Fibroblast of skin of scalp (primary cell): ENCODE results near the gene ZNF717. TPM values are rescaled to one million over a fixed set of nuclear protein-coding genes. Genes with fewer than 3 reads are reported as not detected.
"Not testable (repeated sequence)": the region's sequence is repeated elsewhere in the genome, so short reads cannot be mapped to it uniquely, and the experiment has no call there.

Experiments used
- DNase-seq: peaks from one replicate; pipeline ENCODE4 v3.0.0-alpha.2; 2013
- polyA plus RNA-seq, 2 experiments: library from polyadenylated mRNA; unstranded; fragments of 120-200 nt; gene quantifications; one replicate each; pipeline ENCODE4 v1.2.1, GENCODE V29; 2013; ENCODE audit not compliant: insufficient read length in 2 of 2

ZNF717 gene
- polyA plus RNA-seq (2013, experiment 1 of 2; ENCODE audit: insufficient read length), result 4.5 TPM
- 5.9 TPM for polyA plus RNA-seq (2013, experiment 2 of 2; ENCODE audit: insufficient read length)

DNA sequence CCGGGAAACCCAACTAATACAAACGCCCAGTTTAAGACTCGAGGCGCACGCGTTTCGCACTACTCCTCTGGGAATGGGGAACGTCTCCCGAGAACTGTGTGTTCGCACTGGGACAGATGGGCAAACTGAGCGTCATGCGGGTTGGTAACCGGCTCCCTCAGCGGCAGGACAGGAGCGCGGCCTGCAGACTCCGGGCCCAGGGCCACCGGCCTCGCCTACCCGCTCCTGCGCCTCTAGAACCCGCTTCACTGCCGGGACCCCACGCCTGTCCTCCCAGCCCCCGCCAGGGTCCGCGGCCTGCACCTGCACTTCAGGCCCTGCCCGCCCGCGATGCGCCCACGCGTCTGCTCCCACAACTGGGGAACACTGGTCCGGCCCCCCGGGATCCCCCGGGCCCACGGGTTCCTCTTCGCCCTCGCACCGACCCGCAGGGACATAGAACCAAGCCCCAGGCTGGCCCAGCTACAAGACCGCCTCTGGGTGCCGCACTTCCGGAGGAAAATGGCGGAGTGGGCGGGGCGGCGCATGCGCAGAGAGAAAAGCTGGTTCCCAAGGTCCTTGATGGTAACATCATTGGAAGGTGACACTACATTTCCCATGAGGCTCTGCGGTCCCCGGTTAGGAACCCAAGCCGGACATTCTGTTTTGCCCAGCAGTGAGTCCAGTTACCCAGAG, at the start of gene ZNF717:
Gene ZNF717, minus strand, starts transcription at position 469 of the 675 bp plus-strand sequence. CDS start 2,187 bp downstream, outside the sequence.
- DNase-seq, result peak; percentile 88

DNA sequence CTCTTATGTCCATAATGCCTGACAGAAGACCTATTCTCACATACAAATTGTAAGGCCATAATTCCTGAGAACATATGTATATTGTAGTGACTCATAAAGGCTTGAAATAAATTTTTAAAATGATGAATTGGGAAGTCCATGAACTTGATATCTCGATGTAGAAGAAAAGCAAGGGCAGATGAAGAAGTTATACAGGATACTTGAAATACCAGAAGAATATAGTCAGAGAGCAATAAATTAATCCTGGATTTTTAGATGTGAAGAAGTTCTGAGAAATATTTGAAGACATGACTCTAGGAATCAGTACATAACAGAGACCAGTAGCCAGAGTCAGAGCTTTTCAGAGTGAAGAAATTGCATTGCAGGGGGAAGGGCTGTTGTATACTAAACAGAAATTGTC, 45.7 kb upstream of the ZNF717 start:
- peak; percentile 40 for DNase-seq

DNA sequence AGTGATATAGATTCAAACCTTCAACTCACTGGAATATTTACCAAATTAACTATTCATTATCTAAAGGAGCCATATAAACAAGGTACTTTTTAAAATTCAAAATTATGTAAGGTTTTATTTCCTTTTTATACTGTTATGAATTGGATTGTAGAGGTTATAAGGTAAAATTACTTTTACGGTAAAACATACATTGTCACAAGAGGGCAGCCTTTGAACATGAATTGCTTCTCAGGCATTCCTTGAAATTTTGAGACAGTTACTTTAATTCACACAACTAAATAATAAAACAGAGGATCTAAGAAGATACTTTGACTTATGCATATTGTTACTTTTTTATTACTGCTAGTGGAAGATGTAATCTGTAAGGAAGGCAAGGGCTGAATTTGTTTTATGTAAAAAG, 32.7 kb upstream of the ZNF717 start:
- peak; percentile 30 for DNase-seq

DNA sequence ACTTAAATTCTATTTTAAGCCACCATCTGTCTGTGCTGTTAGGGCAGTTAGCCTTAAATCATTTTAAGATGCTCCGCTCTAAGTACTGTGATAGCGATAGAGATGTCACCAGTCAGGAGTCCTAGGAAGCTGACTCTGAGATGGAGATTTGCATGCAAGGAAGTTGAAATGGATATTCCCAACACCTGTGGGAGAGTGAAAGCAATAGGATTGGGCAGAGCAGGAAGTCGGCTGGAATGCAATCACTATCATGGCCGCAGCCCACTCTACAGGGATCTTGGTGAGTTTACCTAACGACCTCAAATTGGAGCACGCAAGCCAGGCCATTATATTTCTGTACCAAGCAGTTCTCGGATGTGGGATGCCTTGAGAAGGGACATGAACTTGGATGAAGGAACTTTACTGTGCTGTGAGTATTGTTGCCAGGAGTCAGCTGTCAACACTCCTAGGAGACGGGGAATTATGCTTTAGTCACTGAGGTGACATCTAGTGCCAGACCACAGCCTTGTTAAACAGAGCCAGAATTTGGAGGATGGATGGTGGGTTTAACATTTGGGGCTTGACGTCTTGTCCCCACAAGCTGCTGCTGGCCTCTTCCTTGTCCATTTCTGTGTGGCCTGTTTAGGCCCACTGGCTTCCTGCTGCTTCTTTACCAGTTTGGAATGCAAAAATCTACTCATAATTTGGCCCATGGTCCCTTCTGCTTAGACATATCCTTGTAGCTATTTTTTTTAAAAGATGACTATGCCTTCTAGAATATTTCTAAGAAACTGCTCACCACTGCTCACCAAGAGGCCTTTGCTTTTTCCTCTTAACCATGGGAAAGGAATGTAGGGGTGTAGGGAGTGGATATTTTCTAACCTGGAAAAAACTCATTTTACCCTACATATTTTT, 31.2 kb upstream of the ZNF717 start:
- DNase-seq, result peak; percentile 93

DNA sequence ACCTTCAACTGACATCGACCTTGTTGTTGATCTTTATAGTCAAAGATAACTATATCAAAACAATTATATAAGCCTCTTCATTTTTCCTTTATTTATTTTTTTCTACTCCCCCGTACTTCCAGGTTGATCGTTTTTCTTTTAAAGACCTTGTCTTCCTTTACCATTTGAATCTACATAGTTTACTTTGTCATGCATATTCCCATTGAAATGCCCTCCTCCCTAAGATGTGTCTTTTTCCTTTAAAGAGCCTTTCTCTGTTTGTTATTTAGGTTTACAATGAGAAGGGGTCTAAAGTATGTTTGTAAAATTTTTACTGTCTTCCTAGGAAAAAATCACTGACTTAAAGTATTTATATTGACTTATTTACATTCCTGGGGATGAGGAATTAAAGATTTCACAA, 29.4 kb upstream of the ZNF717 start:
- DNase-seq, result no peak

DNA sequence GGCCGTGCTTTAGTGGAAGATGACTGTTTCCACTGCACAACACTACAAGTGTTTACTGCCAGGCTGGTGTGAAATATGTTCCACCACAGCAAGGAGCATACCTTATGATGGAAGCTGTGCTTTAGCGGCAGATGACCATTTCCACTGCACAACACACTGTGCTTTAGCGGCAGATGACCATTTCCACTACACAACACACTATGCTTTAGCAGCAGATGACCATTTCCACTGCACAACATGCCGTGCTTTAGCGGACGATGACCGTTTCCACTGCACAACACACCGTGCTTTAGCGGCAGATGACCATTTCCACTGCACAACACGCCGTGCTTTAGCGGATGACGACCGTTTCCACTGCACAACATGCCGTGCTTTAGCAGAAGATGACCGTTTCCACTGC, 2.8 kb downstream of the ZNF717 start:
- DNase-seq, result no peak

DNA sequence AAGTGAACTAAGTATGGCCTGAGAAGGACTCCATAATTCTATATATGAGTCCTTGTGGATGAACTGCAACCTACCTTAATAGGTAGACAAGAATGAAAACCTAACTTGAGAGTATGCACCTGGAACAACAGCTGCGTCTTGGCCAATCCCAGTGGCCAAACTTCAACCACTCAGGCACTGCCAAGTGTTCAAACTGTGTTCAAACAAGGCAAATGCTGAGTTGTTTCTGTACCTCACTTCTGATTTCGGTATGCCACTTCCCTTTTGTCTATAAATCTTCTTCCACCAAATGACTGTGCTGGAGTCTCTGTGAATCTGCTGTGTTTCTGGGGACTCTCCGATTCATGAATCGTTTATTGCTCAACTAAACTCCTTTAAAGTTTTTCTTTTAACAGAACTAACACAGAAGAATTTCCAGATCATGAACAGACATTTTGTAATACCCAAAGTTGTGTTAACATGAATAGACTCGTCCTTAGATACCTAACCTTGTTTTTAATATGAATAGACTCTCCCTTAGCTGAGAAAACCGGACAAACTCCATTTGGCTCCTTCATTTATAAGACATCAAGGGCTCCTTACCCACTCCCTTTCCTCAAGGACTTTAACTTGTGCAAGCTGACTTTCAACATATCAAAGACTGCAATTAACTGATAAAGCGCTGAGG, 4.1 kb downstream of the ZNF717 start:
- DNase-seq, result no peak

DNA sequence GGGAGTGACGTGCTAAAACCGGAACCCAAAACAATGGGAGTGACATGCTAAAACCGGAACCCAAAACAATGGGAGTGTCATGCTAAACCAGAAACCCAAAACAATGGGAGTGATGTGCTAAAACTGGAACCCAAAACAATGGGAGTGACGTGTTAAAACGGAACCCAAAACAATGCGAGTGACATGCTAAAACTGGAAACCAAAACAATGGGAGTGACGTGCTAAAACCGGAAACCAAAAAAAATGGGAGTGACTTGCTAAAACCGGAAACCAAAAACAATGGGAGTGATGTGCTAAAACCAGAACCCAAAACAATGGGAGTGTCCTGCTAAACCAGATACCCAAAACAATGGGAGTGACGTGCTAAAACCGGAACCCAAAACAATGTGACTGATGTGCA, 7.6 kb downstream of the ZNF717 start:
- not testable (repeated sequence) for DNase-seq

DNA sequence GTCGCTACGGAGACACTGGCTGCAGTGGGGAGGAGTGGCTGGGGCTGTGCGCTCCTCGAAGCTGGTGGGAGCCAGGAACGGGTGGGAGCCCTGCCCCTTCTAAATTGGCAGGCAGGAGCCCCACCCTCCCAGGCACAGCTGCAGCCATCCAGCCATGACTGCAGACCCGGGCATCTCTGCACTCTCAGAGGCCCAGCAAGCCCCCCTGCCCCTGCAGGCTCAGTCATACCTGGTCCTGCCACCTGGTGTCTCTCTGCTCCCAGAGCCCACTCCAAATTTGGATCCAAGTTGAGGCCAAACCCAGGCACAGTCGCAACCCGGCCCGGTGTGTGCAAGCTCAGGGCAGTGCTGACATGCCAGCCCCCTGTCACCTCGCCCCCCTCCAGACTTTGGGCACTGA, 13.7 kb downstream of the ZNF717 start:
- DNase-seq, result not testable (repeated sequence)

DNA sequence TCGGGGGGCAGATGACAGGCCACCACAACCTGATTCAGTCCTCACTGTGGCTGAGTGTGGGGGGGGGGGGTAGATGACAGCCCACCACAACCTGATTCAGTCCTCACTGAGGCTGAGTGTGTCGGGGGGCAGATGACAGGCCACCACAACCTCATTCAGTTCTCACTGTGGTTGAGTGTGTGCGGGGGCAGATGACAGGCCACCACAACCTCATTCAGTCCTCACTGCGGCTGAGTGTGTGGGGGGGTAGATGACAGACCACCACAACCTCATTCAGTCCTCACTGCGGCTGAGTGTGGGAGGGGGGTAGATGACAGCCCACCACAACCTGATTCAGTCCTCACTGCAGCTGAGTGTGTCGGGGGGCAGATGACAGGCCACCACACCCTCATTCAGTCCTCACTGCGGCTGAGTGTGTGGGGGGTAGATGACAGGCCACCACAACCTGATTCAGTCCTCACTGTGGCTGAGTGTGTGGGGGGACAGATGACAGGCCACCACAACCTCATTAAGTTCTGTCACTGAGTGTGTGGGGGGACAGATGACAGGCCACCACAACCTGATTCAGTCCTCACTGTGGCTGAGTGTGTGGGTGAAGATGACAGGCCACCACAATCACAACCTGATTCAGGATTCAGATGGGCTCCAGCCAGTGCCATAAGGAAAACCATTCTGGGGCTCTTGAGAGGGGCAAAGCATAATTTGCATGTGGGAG, 16.9 kb downstream of the ZNF717 start:
- DNase-seq, result no peak

DNA sequence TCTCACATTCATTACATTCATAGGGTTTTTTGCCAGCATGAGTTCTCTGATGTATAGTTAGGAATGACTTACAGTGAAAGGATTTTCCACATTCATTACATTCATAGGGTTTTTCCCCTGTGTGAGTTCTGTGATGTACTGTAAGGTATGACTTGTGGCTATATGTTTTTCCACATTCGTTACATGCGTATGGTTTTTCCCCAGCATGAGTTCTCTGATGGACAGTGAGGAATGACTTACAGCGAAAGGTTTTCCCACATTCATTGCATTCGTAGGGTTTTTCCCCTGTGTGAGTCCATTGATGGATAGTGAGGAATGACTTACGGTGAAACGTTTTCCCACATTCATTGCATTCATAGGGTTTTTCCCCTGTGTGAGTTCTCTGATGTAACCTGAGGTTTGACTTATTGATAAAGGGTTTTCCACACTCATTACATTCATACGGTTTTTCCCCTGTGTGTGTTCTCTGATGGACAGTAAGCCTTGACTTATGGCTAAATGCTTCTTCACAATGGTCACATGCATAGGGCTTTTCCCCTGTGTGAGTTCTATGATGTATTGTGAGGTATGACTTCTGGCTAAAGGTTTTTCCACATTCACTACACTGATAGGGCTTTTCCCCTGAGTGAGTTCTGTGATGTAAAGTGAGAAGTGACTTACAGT, 47.4 kb downstream of the ZNF717 start:
- peak; percentile 4 for DNase-seq

DNA sequence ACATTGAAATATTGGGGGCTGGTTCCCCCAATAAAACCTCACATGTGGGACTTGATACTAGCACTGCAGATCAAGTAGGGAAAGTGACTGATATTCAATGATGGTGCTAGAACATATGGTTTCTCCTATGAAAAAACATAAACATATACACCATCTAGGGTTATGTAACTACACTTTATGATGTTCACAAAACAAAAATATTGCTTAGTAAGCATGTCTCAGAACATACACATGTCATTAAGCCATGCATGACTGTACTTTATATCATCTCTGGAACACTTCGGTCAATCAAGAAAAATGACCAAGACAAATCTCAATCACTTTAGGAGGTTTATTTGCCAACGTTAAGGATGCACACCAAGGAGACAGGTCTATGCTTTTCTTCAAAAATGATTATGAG, 57.4 kb downstream of the ZNF717 start:
- DNase-seq, result no peak

DNA sequence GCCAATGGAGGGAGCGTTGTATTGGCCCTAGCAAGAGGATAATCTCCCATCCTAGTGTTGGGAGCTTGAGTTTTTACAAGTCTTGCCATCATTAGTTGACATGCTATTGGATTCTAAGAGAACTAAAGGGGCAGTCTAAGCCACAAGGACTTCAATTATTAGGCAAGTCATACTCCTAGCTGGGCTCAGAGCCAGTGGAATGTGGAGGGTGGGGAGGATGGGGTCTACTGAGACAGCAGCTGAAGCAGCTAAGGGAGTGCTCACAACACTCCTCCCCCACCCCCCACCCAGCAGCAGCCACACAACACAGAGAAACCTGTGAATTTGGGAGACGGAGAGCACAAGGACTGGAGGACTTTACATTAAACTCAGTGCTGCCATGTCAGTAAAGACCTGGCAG, 93.3 kb downstream of the ZNF717 start:
- peak; percentile 34 for DNase-seq

DNA sequence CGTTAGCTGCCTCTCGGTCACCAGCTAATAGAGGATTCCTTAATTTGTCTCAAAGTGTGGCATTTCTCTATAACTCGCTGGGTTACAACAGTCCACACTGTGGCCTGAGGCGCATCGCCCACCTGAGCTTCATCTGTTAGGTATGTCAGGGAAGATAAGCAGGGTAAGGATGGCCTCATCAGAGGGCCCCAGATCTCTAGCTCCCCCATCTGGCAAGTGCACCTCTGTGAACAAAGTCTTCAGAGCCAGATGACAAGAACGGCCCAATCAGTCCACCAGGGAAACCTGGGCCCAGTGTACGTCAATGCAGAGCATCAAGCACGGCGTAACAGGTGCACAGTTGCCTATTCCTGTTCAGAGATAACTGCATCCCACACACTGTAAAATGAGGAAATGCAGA, 98.0 kb downstream of the ZNF717 start:
- DNase-seq, result no peak
